ENCODE data around the gene STAC2. TPM values are rescaled to one million over a fixed set of nuclear protein-coding genes. Genes with fewer than 3 reads are reported as not detected.
"Not testable (repeated sequence)": the region's sequence is repeated elsewhere in the genome, so short reads cannot be mapped to it uniquely, and the experiment has no call there.

STAC2 gene
- 1 to 10 TPM; 2.5 to 3.7 (median 3.1) TPM for total RNA-seq
- 6.9 TPM for polyA plus RNA-seq
- long read RNA-seq, donor 1 = 0 reads
- long read RNA-seq, donor 2, partial matches to known transcripts = 0 of 2 reads
- long read RNA-seq, donor 2, other reads (novel, unspliced or antisense) = 2 of 2 reads
- long read RNA-seq, donor 3 = 0 reads
- long read RNA-seq, donor 4 = 0 reads

- Histone ChIP-seq H3K9me3 (ENCODE audit: control insufficient read depth, low read length) (no peaks in the 10 kb centered on the region), H3K27ac (ENCODE audit: low read length) (no peak within 1 kb of the TSS), H3K4me1 (ENCODE audit: control insufficient read depth, insufficient read depth, low read length) (peaks cover 4% of the 10 kb centered on the region), H3K4me3 (ENCODE audit: low read length) (peak within 1 kb of the TSS; percentile 58), H3K27me3 (ENCODE audit: control insufficient read depth, insufficient read depth) (no peaks in the 10 kb centered on the region)
- DNase-seq = no peak
- ATAC-seq = peak in 1 of 2 donors; percentile 12
- WGBS = 1% methylated on average over 71 of the region's 71 CpGs
- intact Hi-C loops (cut with DNase I) = no loop called here
Measured at GRCh38 chr17:39225308-39225958, at the start of gene STAC2. STAC2 (minus strand) TSS chr17:39225945; CDS start chr17:39225502, 443 bp downstream.

- H3K27ac ChIP-seq (ENCODE audit: low read length) = no peak overlapping the region
- no peak for ATAC-seq
- H3K9me3 ChIP-seq (ENCODE audit: control insufficient read depth, low read length) = no peaks in the 10 kb centered on the region
- DNase-seq = no peak
- intact Hi-C loops (cut with DNase I) = no loop called here
- no peaks in the 10 kb centered on the region for H3K4me1 ChIP-seq (ENCODE audit: control insufficient read depth, insufficient read depth, low read length)
- WGBS = 89% methylated on average over 3 of the region's 3 CpGs
- no peaks in the 10 kb centered on the region for H3K27me3 ChIP-seq (ENCODE audit: control insufficient read depth, insufficient read depth)
- no peak overlapping the region for H3K4me3 ChIP-seq (ENCODE audit: low read length)
Measured at GRCh38 chr17:39271546-39271945, 45.8 kb upstream of the STAC2 start.

GRCh38 chr17:39270923-39271322 is 45.2 kb upstream of the STAC2 start:
- Histone ChIP-seq H3K9me3 (ENCODE audit: control insufficient read depth, low read length) (no peaks in the 10 kb centered on the region), H3K27me3 (ENCODE audit: control insufficient read depth, insufficient read depth) (no peaks in the 10 kb centered on the region), H3K27ac (ENCODE audit: low read length) (no peak overlapping the region), H3K4me1 (ENCODE audit: control insufficient read depth, insufficient read depth, low read length) (no peaks in the 10 kb centered on the region), H3K4me3 (ENCODE audit: low read length) (no peak overlapping the region)
- no peak for DNase-seq
- intact Hi-C loops (cut with DNase I) = no loop called here
- ATAC-seq = no peak
- 36% methylated on average over 3 of the region's 3 CpGs for WGBS

- DNase-seq = peak; percentile 54 to 81 (median 81)
- intact Hi-C loops (cut with DNase I) = no loop called here
Measured at GRCh38 chr17:39264119-39264518, 38.4 kb upstream of the STAC2 start.

GRCh38 chr17:39261286-39261685 is 35.5 kb upstream of the STAC2 start:
- no peaks in the 10 kb centered on the region for H3K27me3 ChIP-seq (ENCODE audit: control insufficient read depth, insufficient read depth)
- ATAC-seq = no peak
- no peak for DNase-seq
- no peak overlapping the region for H3K27ac ChIP-seq (ENCODE audit: low read length)
- H3K9me3 ChIP-seq (ENCODE audit: control insufficient read depth, low read length) = no peaks in the 10 kb centered on the region
- intact Hi-C loops (cut with DNase I) = no loop called here
- H3K4me3 ChIP-seq (ENCODE audit: low read length) = no peak overlapping the region
- no peaks in the 10 kb centered on the region for H3K4me1 ChIP-seq (ENCODE audit: control insufficient read depth, insufficient read depth, low read length)
- 82% methylated on average over 7 of the region's 7 CpGs for WGBS

More at GRCh38 chr17:39264119-39264518, 38.4 kb upstream of the STAC2 start:
- Histone ChIP-seq H3K27me3 (ENCODE audit: control insufficient read depth, insufficient read depth) (no peaks in the 10 kb centered on the region), H3K4me1 (ENCODE audit: control insufficient read depth, insufficient read depth, low read length) (no peaks in the 10 kb centered on the region), H3K27ac (ENCODE audit: low read length) (peak overlapping the region; percentile 7), H3K9me3 (ENCODE audit: control insufficient read depth, low read length) (no peaks in the 10 kb centered on the region), H3K4me3 (ENCODE audit: low read length) (no peak overlapping the region)
- ATAC-seq = peak; percentile 90 to 92
- 49% methylated on average over 5 of the region's 5 CpGs for WGBS

GRCh38 chr17:39252788-39253460 is 27.2 kb upstream of the STAC2 start:
- ATAC-seq = no peak
- 75% methylated on average over 7 of the region's 7 CpGs for WGBS

GRCh38 chr17:39251997-39252396 is 26.3 kb upstream of the STAC2 start:
- H3K27me3 ChIP-seq (ENCODE audit: control insufficient read depth, insufficient read depth) = no peaks in the 10 kb centered on the region
- DNase-seq (no peak), ATAC-seq (no peak)
- H3K4me3 ChIP-seq (ENCODE audit: low read length) = no peak overlapping the region
- H3K27ac ChIP-seq (ENCODE audit: low read length) = no peak overlapping the region
- H3K9me3 ChIP-seq (ENCODE audit: control insufficient read depth, low read length) = no peaks in the 10 kb centered on the region
- intact Hi-C loops (cut with DNase I) = loop anchor here in 1 of 4 donors (10.0 kb wide), 1 partner anchor 47 kb away; the partner anchor contains the start of gene RPL19
- no peaks in the 10 kb centered on the region for H3K4me1 ChIP-seq (ENCODE audit: control insufficient read depth, insufficient read depth, low read length)
- WGBS = 75% methylated on average over 1 of the region's 1 CpG

More at GRCh38 chr17:39252788-39253460, 27.2 kb upstream of the STAC2 start:
- Histone ChIP-seq H3K27ac (ENCODE audit: low read length) (no peak overlapping the region), H3K4me1 (ENCODE audit: control insufficient read depth, insufficient read depth, low read length) (no peaks in the 10 kb centered on the region), H3K9me3 (ENCODE audit: control insufficient read depth, low read length) (no peaks in the 10 kb centered on the region), H3K4me3 (ENCODE audit: low read length) (no peak overlapping the region), H3K27me3 (ENCODE audit: control insufficient read depth, insufficient read depth) (no peaks in the 10 kb centered on the region)
- no peak for DNase-seq
- intact Hi-C loops (cut with DNase I) = loop anchor here in 1 of 4 donors (10.0 kb wide), 1 partner anchor 48 kb away; the partner anchor contains the start of gene RPL19

- not testable (repeated sequence) for H3K27me3 ChIP-seq (ENCODE audit: control insufficient read depth, insufficient read depth); H3K9me3 ChIP-seq (ENCODE audit: control insufficient read depth, low read length); H3K27ac ChIP-seq (ENCODE audit: low read length); ATAC-seq; H3K4me3 ChIP-seq (ENCODE audit: low read length); H3K4me1 ChIP-seq (ENCODE audit: control insufficient read depth, insufficient read depth, low read length); DNase-seq
- WGBS = 96% methylated on average over 12 of the region's 12 CpGs
- intact Hi-C loops (cut with DNase I) = loop anchor here in 1 of 4 donors (10.0 kb wide), 1 partner anchor 45 kb away; the partner anchor contains the start of gene RPL19
Measured at GRCh38 chr17:39250076-39250475, 24.3 kb upstream of the STAC2 start.

- H3K27ac ChIP-seq (ENCODE audit: low read length) = no peak overlapping the region
- H3K27me3 ChIP-seq (ENCODE audit: control insufficient read depth, insufficient read depth) = no peaks in the 10 kb centered on the region
- intact Hi-C loops (cut with DNase I) = no loop called here
- DNase-seq = no peak
- no peaks in the 10 kb centered on the region for H3K4me1 ChIP-seq (ENCODE audit: control insufficient read depth, insufficient read depth, low read length)
- no peaks in the 10 kb centered on the region for H3K9me3 ChIP-seq (ENCODE audit: control insufficient read depth, low read length)
- no peak for ATAC-seq
- 47% methylated on average over 3 of the region's 3 CpGs for WGBS
- no peak overlapping the region for H3K4me3 ChIP-seq (ENCODE audit: low read length)
Measured at GRCh38 chr17:39246274-39246673, 20.5 kb upstream of the STAC2 start.

- peak; percentile 88 to 90 for ATAC-seq
Measured at GRCh38 chr17:39244600-39245570, 19.1 kb upstream of the STAC2 start.

More at GRCh38 chr17:39244600-39245570, 19.1 kb upstream of the STAC2 start:
- Histone ChIP-seq H3K27me3 (ENCODE audit: control insufficient read depth, insufficient read depth) (no peaks in the 10 kb centered on the region), H3K4me1 (ENCODE audit: control insufficient read depth, insufficient read depth, low read length) (no peaks in the 10 kb centered on the region), H3K4me3 (ENCODE audit: low read length) (no peak overlapping the region), H3K9me3 (ENCODE audit: control insufficient read depth, low read length) (no peaks in the 10 kb centered on the region), H3K27ac (ENCODE audit: low read length) (no peak overlapping the region)
- peak; percentile 79 to 93 (median 90) for DNase-seq
- 39% methylated on average over 6 of the region's 6 CpGs for WGBS
- intact Hi-C loops (cut with DNase I) = loop anchor here in 1 of 4 donors (5.0 kb wide), 1 partner anchor 38 kb away; no protein-coding TSS in a partner anchor

Data from right cardiac atrium (tissue), 5 donors.